IMR-90 (cell line): ENCODE data around the gene ADH1C. TPM values are rescaled to one million over a fixed set of nuclear protein-coding genes. Genes with fewer than 3 reads are reported as not detected.

Source experiments
- ATAC-seq: fragments of 200-7000 bp; cut with Tn5 transposase; 2 replicates; pipeline ENCODE4 v1.9.1; 2020; ENCODE audit warnings: low read depth, mild to moderate bottlenecking, moderate library complexity
- Bru-seq: library from RNA; stranded (reverse); fragments of 400-500 nt; gene quantifications from one replicate; lab custom pipeline; 2021; lab: Mats Ljungman, UMichigan
- BruChase-seq, 2 experiments: library from RNA; stranded (reverse); fragments of 400-500 nt; gene quantifications; one replicate each; lab custom pipeline; 2021; lab: Mats Ljungman, UMichigan
- BruUV-seq: library from RNA; stranded (reverse); fragments of 400-500 nt; replicated peaks from 2 replicates; lab custom pipeline; 2021; lab: Mats Ljungman, UMichigan
- CTCF ChIA-PET: fragments of 300-600 bp; formaldehyde crosslinking; extraction: SDS; loops from one replicate; lab custom pipeline; 2021; ENCODE audit warnings: antibody characterized with exemption; lab: Yijun Ruan, JAX
- POLR2A ChIA-PET: fragments of 300-600 bp; sonication (Branson Sonifier 250); formaldehyde crosslinking; loops from one replicate; lab custom pipeline; 2022; ENCODE audit warnings: antibody characterized with exemption; ENCODE audit not compliant: unreplicated experiment; lab: Charles Lee
- DNase-seq: peaks from one replicate; pipeline ENCODE4 v3.0.0; 2013
- H2AFZ ChIP-seq: replicated peaks from 2 replicates; pipeline ENCODE3; 2013; ENCODE audit warnings: low read length, mild to moderate bottlenecking; ENCODE audit not compliant: poor library complexity
- H2AK5ac ChIP-seq: 2 replicates; pipeline ENCODE4 v1.6.1; 2013; ENCODE audit warnings: low read depth, low read length, inconsistent platforms
- H2AK9ac ChIP-seq: replicated peaks from 2 replicates; pipeline ENCODE3; 2013; ENCODE audit warnings: mild to moderate bottlenecking, low read depth, low read length, moderate library complexity; ENCODE audit not compliant: poor library complexity
- H2BK120ac ChIP-seq: 2 replicates; pipeline ENCODE4 v1.6.1; 2013; ENCODE audit warnings: low read depth, low read length, inconsistent platforms
- H2BK15ac ChIP-seq: 3 replicates; pipeline ENCODE4 v1.6.1; 2013; ENCODE audit warnings: low read depth, low read length, inconsistent platforms
- H2BK20ac ChIP-seq: 2 replicates; pipeline ENCODE4 v1.6.1; 2013; ENCODE audit warnings: low read depth, mild to moderate bottlenecking, inconsistent platforms, low read length, moderate library complexity
- H2BK5ac ChIP-seq: 2 replicates; pipeline ENCODE4 v1.6.1; 2013; ENCODE audit warnings: mild to moderate bottlenecking, low read depth, low read length, inconsistent platforms; ENCODE audit not compliant: poor library complexity, severe bottlenecking
- H3K14ac ChIP-seq: replicated peaks from 2 replicates; pipeline ENCODE4 v1.6.1; 2013; ENCODE audit warnings: low read depth, low read length, inconsistent platforms
- H3K18ac ChIP-seq: 2 replicates; pipeline ENCODE4 v1.6.1; 2013; ENCODE audit warnings: low read depth, low read length, control low read depth
- H3K23ac ChIP-seq: 2 replicates; pipeline ENCODE4 v1.6.1; 2013; ENCODE audit warnings: low read depth, low read length, inconsistent platforms
- H3K27ac ChIP-seq: 2 replicates; pipeline ENCODE4 v1.5.1; 2013; ENCODE audit warnings: mild to moderate bottlenecking, control low read depth, low read length; ENCODE audit not compliant: insufficient read depth
- H3K27me3 ChIP-seq: 2 replicates; pipeline ENCODE4 v1.6.1; 2013; ENCODE audit warnings: low read length; ENCODE audit not compliant: control insufficient read depth, insufficient read depth
- H3K36me3 ChIP-seq: 2 replicates; pipeline ENCODE4 v1.6.1; 2013; ENCODE audit warnings: low read length, mixed read lengths; ENCODE audit not compliant: control insufficient read depth, insufficient read depth
- H3K4ac ChIP-seq: 2 replicates; pipeline ENCODE4 v1.6.1; 2013; ENCODE audit warnings: low read depth, low read length, inconsistent platforms
- H3K4me1 ChIP-seq: 2 replicates; pipeline ENCODE4 v1.6.1; 2013; ENCODE audit warnings: low read length, mixed read lengths; ENCODE audit not compliant: control insufficient read depth, insufficient read depth
- H3K4me2 ChIP-seq: 2 replicates; pipeline ENCODE4 v1.6.1; 2013; ENCODE audit warnings: low read depth, mild to moderate bottlenecking, control low read depth, low read length, moderate library complexity
- H3K4me3 ChIP-seq: 2 replicates; pipeline ENCODE4 v1.5.1; 2013; ENCODE audit warnings: low read depth, mild to moderate bottlenecking, control low read depth, low read length, moderate library complexity; ENCODE audit not compliant: insufficient read depth
- H3K56ac ChIP-seq: 2 replicates; pipeline ENCODE4 v1.6.1; 2013; ENCODE audit warnings: low read length, inconsistent platforms; ENCODE audit not compliant: insufficient read depth; ENCODE audit errors: extremely low read depth
- H3K79me1 ChIP-seq, 2 experiments: 2 replicates each; pipeline ENCODE4 v1.6.1; 2013; ENCODE audit warnings: low read length in 2 of 2, inconsistent platforms in 1 of 2, low read depth in 1 of 2
- H3K9ac ChIP-seq: 2 replicates; pipeline ENCODE4 v1.6.1; 2013; ENCODE audit warnings: low read depth, low read length, control low read depth
- H3K9me1 ChIP-seq: 2 replicates; pipeline ENCODE4 v1.6.1; 2013; ENCODE audit warnings: low read length, inconsistent platforms; ENCODE audit not compliant: insufficient read depth
- H3K9me3 ChIP-seq: 2 replicates; pipeline ENCODE4 v1.6.1; 2013; ENCODE audit warnings: low read length; ENCODE audit not compliant: control insufficient read depth, insufficient read depth
- H4K20me1 ChIP-seq: 2 replicates; pipeline ENCODE4 v1.6.1; 2013; ENCODE audit warnings: low read length, inconsistent platforms; ENCODE audit not compliant: insufficient read depth
- H4K5ac ChIP-seq: 2 replicates; pipeline ENCODE4 v1.6.1; 2013; ENCODE audit warnings: mild to moderate bottlenecking, low read depth, low read length, control low read depth
- H4K8ac ChIP-seq, 2 experiments: 2 replicates each; pipeline ENCODE4 v1.6.1; 2013; ENCODE audit warnings: low read depth in 2 of 2, low read length in 2 of 2, control low read depth in 1 of 2, inconsistent platforms in 1 of 2
- H4K91ac ChIP-seq: 2 replicates; pipeline ENCODE4 v1.6.1; 2013; ENCODE audit warnings: low read depth, low read length, inconsistent platforms; ENCODE audit not compliant: insufficient read depth
- NFE2L2 ChIP-seq: fragments of 150-350 bp; IDR thresholded peaks from 2 replicates; pipeline ENCODE4 v1.6.1; 2016; ENCODE audit warnings: low read depth, mild to moderate bottlenecking, low read length
- RAD21 ChIP-seq: IDR thresholded peaks from 2 replicates; pipeline ENCODE4 v1.6.1; 2012; ENCODE audit warnings: low read length, improper control_type of control experiment
- WGBS, 2 experiments: methylation state at CpG; one replicate each; pipeline versions ENCODE4 v1.1.5 to v1.1.7; 2013; ENCODE audit warnings: missing lambda C conversion rate in 2 of 2; ENCODE audit not compliant: insufficient read length in 1 of 2; ENCODE audit errors: extremely low coverage in 2 of 2; 5-methylcytosine and 5-hydroxymethylcytosine counted together
- dilution Hi-C: fragments of 300-500 bp; cut with HindIII; formaldehyde crosslinking; loops from one replicate; pipeline ENCODE4 v1.14.3; 2018; ENCODE audit warnings: low sequenced_read_pairs; ENCODE audit not compliant: unreplicated experiment
- in situ Hi-C: fragments of 300-500 bp; cut with MboI; formaldehyde crosslinking; loops from 3 replicates; pipeline ENCODE4 v1.14.3; 2019; ENCODE audit warnings: low sequenced_read_pairs, inconsistent platforms, mixed read lengths
- intact Hi-C: fragments of 100-400 bp; cut with micrococcal nuclease; formaldehyde crosslinking; loops from 2 replicates; pipeline ENCODE4 v1.10.0; 2022
- long read RNA-seq: library from polyadenylated mRNA; unstranded; transcript quantifications from one replicate; pipeline ENCODE4 v2.0.0, GENCODE V29; 2021; ENCODE audit not compliant: unreplicated experiment
- polyA plus RNA-seq, 3 experiments: library from polyadenylated mRNA; depleted of rRNA; stranded (reverse); fragments of >200 nt; gene quantifications; 2 replicates each; pipeline ENCODE4 v1.2.3, GENCODE V29; 2012; ENCODE audit warnings: low replicate concordance in 1 of 3
- total RNA-seq: library from RNA; depleted of rRNA; stranded (reverse); fragments of >200 nt; gene quantifications from 2 replicates; pipeline ENCODE4 v1.2.3, GENCODE V29; 2012; rRNA removed

Gene ADH1C
- not detected in 2 replicates for total RNA-seq
- 0.26 TPM in 1 of 2 replicates, not detected in the other for polyA plus RNA-seq (2012; rRNA removed)
- polyA plus RNA-seq (2012; cell fraction: cytosol; rRNA removed): 0.07 and 0.24 TPM in 2 replicates
- polyA plus RNA-seq (2012; cell fraction: nucleus; rRNA removed; ENCODE audit: low replicate concordance): 0.17 and 0.21 TPM in 2 replicates
- Bru-seq, nascent RNA: percentile 14 among the genes with signal in this experiment
- BruChase-seq, experiment 1, labeled RNA remaining after a 6-hour chase: percentile 32 among the genes with signal in this experiment
- percentile 26 among the genes with signal in this experiment for BruChase-seq, experiment 2, labeled RNA remaining after a 2-hour chase
- long read RNA-seq: 0 reads

- ChIA-PET CTCF (no interaction called here), POLR2A (no interaction called here)
- dilution Hi-C loops: no loop called here
- H2BK15ac ChIP-seq: peak within 1 kb of the TSS; percentile 67; the same call in 1 of the 3 replicates
- H4K5ac ChIP-seq: peak within 1 kb of the TSS; percentile 97
- H4K91ac ChIP-seq: 0 out of 2 replicates have a peak within 1 kb of the TSS, but pooled peaks have one; percentile 7
- peak within 1 kb of the TSS; percentile 48 for H3K4ac ChIP-seq
- H3K18ac ChIP-seq: peak within 1 kb of the TSS; percentile 93
- peaks cover 3% of the 10 kb centered on the region; the same call in 1 of the 2 replicates for H3K9me3 ChIP-seq
- no peaks in the 10 kb centered on the region for H4K20me1 ChIP-seq
- H3K4me3 ChIP-seq: no peak within 1 kb of the TSS
- H3K4me1 ChIP-seq: peaks cover 4% of the 10 kb centered on the region; the same call in 1 of the 2 replicates
- no peaks in the 10 kb centered on the region for H3K79me1 ChIP-seq
- intact Hi-C loops: no loop called here
- H3K27me3 ChIP-seq: no peaks in the 10 kb centered on the region
- peak within 1 kb of the TSS; percentile 29 for H3K9ac ChIP-seq
- in situ Hi-C loops: no loop called here
- H3K14ac ChIP-seq: no peak within 1 kb of the TSS
- H3K27ac ChIP-seq: peak within 1 kb of the TSS; percentile 62; the same call in 1 of the 2 replicates
- H2BK120ac ChIP-seq: peak within 1 kb of the TSS; percentile 40; the same call in 1 of the 2 replicates
- DNase-seq (peak; percentile 1), ATAC-seq (peak; percentile 44)
- H4K8ac ChIP-seq: peak within 1 kb of the TSS; percentile 49 to 64; a peak in 2 of 4 replicates
- H2BK5ac ChIP-seq: no peak within 1 kb of the TSS
- H3K9me1 ChIP-seq: no peaks in the 10 kb centered on the region
- H2AFZ ChIP-seq: peak within 1 kb of the TSS; percentile 9
- no TSS peak for BruUV-seq
- peak within 1 kb of the TSS; percentile 72 for H3K4me2 ChIP-seq
- H3K23ac ChIP-seq: no peak within 1 kb of the TSS
- no peak within 1 kb of the TSS for H3K56ac ChIP-seq
- TF ChIP-seq RAD21: no peak
- no peak for TF ChIP-seq NFE2L2
- no peak within 1 kb of the TSS for H2AK9ac ChIP-seq
- no peaks in the 10 kb centered on the region for H3K36me3 ChIP-seq
- 35% methylated on average over 4 of the region's 10 CpGs; no CpG with 5 or more reads in 1 of the 2 experiments for WGBS, 2 experiments
- H2BK20ac ChIP-seq: peak within 1 kb of the TSS; percentile 68; the same call in 1 of the 2 replicates
- 0 out of 2 replicates have a peak within 1 kb of the TSS, but pooled peaks have one; percentile 3 for H2AK5ac ChIP-seq
These were observed at the start of gene ADH1C for GRCh38 chr4:99352602-99353537. ADH1C (minus strand) TSS chr4:99352746; CDS start chr4:99352675, 71 bp downstream.
